NB4 (cell line): ENCODE results near the gene IRF3.

Experiments used
- POLR2A ChIP-seq: IDR thresholded peaks from 2 replicates; pipeline ENCODE4 v1.6.1; 2011; ENCODE audit warnings: mild to moderate bottlenecking; ENCODE audit not compliant: insufficient read length; ENCODE audit errors: extremely low read depth
- TF ChIP-seq, protein P1 (sequence below): IDR thresholded peaks from one replicate; pipeline ENCODE4 v1.5.1; 2012; ENCODE audit warnings: low read depth, low read length

DNA sequence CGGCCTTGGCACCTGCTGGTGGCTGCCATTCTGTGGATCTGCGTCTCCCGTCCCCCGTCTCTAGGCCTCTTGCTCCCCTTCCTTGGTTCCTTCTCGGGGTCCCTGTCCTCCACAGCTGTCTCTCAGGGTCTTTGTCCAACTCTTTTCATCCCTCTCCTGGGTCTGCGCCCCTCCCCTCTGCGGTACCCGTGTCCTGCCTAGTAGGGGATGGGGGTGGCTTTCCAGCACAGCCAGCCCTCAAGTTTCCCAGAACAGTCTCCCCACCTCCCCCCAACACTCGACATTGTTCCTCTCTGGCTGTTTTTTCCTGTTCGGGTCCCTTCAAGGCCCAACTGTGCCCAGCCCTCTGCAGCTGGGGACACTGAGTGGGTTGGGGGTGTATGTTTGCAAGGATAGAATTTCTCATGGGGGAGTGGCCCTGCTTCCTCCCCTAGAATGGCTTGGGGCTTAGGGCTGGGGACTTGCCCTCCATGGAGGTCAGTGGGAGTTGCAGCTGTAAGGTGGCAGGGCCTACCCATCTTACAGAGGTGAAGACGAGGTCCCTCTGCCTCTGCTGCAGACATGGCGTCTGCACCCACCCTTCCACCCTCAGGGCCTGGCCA lies 23.0 kb upstream of the IRF3 start:
- TF ChIP-seq, protein P1, sequence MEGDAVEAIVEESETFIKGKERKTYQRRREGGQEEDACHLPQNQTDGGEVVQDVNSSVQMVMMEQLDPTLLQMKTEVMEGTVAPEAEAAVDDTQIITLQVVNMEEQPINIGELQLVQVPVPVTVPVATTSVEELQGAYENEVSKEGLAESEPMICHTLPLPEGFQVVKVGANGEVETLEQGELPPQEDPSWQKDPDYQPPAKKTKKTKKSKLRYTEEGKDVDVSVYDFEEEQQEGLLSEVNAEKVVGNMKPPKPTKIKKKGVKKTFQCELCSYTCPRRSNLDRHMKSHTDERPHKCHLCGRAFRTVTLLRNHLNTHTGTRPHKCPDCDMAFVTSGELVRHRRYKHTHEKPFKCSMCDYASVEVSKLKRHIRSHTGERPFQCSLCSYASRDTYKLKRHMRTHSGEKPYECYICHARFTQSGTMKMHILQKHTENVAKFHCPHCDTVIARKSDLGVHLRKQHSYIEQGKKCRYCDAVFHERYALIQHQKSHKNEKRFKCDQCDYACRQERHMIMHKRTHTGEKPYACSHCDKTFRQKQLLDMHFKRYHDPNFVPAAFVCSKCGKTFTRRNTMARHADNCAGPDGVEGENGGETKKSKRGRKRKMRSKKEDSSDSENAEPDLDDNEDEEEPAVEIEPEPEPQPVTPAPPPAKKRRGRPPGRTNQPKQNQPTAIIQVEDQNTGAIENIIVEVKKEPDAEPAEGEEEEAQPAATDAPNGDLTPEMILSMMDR = no peak
- TF ChIP-seq POLR2A = no peak
